HT1080 (cell line): ENCODE results near the gene NTMT1. TPM values are rescaled to one million over a fixed set of nuclear protein-coding genes. Genes with fewer than 3 reads are reported as not detected.
"Not testable (repeated sequence)": the region's sequence is repeated elsewhere in the genome, so short reads cannot be mapped to it uniquely, and the experiment has no call there.

Experiments used
- DNase-seq: peaks from one replicate; pipeline ENCODE4 v3.0.0-alpha.2; 2015; ENCODE audit warnings: low read depth
- polyA plus RNA-seq, 2 experiments: library from polyadenylated mRNA; depleted of rRNA; stranded (reverse); fragments of >200 nt; gene quantifications; 2 replicates each; pipeline ENCODE4 v1.2.3, GENCODE V29; 2015
- total RNA-seq: library from RNA; depleted of rRNA; stranded (reverse); fragments of >200 nt; shearing (Covaris generic); gene quantifications from 2 replicates; pipeline ENCODE4 v1.2.3, GENCODE V29; 2014; rRNA removed

The NTMT1 gene, protein sequence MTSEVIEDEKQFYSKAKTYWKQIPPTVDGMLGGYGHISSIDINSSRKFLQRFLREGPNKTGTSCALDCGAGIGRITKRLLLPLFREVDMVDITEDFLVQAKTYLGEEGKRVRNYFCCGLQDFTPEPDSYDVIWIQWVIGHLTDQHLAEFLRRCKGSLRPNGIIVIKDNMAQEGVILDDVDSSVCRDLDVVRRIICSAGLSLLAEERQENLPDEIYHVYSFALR
- total RNA-seq, result 65.9 and 66.4 TPM in 2 replicates
- polyA plus RNA-seq (2015; cell fraction: cytosol; rRNA removed), result 55.8 and 77.9 TPM in 2 replicates
- 36.7 and 44.6 TPM in 2 replicates for polyA plus RNA-seq (2015; cell fraction: nucleus; rRNA removed)

- DNase-seq, result peak; percentile 79
Measured at GRCh38 chr9:129626079-129626624, at the start of gene NTMT1. TSS of gene NTMT1 (plus strand) at chr9:129626163. CDS start at chr9:129632704, 6,541 bp downstream.

DNA sequence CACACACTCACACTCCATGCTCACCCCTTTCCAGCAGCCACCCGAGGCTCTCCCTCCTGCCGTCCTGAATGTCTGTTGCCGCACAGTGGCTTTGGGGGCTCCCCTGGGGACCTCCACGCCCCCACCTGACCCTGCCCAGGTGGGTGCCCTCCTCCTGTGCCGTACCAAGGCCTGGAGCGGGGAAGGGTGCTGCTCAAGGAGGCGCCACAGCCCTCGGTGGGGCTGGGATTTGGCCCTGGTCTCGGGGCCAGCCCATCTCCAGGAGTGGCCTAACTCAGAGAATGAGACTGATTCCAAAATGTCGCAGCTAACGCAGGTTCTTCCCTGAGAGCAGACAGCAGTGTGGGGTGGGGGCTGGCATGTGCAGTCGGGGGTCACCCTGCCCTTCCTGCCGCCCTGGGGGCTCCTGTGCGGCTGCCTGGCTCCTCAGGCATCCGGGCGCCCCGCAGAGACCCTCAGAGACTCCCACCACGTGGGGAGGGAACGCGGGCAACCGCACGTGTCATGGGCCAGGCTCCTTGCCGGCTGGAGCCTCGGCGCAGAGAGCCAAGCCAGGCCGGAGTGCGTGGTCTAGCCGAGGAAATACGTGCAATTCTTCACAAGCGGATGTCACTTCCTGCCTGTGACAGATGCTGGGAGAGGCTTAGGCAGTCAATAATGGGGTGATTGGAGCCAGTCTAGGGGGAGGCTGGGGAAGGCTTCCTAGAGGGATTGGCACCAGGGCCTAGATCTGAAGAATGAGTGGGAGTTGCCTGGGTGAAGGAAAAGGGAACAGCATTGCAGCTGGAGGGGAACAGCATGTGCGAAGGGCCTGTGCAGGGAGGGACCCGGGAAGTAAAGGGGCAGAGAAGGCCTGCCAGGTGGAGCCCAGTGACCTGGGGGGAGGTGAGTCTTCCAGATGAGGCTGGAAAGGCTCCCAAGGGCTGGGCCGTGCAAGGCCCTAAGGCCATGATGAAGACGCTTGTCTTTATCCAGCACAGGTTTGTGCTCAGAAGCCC lies 49.1 kb upstream of the NTMT1 start:
- peak; percentile 56 for DNase-seq

GRCh38 chr9:129579294-129579693 lies 46.7 kb upstream of the NTMT1 start:
- DNase-seq, result no peak

DNA sequence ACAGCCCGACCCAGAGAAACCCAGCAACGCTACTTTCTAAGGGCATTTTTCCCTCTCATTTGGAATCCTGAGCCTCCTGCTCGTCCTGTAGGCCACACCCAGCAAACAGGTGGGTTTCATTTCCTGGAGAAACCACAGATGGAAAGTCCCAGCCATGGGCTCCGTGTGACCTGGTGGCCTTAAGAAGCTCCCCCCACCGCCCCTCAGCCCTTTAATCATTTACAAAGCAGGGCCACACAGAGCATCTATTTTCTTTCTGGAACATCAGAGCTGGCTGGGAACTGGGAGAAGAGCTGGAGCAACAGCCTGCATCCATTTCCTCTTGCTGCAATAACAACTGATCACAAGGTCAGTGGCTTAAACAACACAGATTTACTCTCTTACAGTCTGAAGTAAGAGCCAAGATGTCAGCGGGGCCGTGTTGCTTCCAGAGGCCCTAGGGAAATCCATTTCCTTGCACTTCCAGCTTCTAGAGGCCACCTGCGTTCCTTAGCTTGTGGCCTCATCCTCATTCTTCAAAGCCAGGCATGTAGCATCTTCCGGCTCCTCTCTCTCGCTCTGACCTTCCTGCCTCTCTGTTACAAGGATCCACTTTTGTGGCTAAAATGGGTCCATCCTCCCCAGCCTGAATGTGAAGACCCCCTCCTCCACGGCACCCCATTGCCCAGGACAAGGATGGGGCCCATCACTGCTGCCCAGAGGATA lies 45.6 kb upstream of the NTMT1 start:
- DNase-seq, result no peak

DNA sequence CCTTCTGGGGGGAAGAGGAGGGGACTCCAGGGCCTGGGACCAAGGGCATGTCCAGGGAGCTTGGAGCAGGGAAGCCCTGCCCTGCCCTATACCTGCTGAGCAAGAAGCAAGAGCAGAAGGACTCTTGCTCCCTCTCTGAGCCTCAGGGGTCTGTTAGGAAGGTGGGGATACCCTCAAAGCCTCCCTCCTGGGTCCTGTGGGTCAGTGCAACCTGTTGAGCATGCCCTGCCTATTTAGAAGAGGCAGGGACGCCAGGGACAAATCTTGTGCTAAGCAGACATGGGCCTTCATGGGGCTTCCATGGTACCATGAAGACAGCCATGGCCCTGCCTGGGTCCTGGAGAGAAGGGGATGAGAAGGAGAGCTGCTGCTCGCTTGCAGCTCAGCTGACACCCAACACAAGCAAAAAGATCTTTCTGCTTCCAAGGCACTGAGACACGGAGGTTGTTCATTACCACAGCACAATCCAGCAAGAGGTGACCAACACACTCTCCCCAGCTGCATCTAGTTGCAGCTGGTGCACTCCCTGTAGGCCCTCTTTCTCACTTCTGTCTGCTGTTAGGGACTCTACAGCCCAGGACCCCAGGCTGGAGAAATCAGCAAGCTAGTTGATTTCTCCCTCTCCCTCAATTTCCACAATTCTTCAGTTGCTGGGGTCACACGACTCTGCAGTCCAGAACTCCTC lies 44.3 kb upstream of the NTMT1 start:
- DNase-seq, result no peak

DNA sequence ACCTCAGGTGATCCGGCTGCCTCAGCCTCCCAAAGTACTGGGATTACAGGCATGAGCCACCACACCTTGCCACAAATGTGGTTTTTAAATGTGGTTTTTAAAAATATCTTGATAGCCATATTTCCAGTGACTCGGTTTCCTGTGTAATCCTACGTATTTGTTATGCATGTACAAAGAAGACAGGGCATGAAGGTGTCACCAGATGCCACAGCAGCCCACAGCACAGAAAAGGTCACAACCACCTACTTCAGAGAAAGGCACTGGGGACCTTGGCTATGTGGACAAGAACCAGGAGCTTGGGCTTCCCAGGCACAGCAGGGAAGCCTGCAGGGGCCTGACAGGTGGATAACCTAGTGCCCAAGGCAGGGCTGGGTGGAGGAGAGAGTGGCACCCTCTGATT lies 43.1 kb upstream of the NTMT1 start:
- no peak for DNase-seq

DNA sequence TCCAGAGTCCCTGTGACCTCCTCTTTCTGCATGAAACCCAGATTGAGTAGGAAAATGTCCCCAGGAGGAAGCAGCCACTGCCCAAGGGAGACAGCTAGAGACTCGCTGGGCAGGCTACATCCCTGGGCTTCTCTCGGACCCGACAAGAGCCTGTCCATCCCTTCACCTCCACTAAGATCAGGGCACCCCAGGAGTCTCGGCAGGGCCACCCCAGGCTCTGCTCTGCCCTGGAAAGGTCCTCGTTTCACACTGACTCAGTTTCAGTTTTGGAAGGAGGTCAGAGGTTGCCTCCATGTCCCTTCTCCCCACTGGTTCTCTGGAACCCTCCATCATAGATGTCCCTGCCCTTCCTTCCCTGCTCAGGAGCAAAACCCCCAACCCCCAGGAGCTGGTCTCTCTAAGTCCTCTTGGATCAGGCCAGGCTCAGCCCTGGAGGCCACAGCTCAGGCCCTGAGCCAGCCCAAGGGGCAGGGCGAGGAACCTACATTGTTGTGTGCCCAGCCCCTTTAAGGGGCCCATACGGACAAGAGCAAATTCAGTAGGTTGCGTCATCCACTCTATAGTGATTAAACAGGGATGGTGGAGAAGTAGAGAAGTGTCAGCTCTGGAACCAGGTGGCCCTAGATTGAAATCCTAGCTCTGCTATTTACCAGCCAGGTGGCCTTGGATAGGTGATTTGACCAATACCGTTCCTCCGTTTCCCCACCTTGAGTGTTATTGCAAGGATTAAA lies 42.5 kb upstream of the NTMT1 start:
- DNase-seq, result no peak

DNA sequence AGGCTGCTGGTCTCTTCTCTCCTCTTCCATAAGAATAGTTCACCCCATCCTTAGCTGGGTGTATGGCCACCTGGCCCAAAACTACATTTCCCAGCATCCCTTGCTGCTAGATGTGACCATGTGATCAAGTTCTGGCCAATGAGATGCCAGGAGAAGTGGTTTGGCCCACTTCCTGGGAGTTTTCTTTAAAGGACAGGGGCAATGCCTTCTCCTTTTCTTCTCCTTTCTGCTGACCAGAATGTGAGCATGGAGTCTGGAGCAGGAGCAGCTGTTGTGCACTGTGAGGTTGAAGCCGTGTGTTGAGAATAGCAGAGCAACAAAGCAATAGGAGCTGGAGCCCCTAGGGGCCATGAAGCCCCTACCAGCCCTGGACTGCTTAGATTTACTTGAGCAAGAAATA lies 41.8 kb upstream of the NTMT1 start:
- DNase-seq, result peak; percentile 74

DNA sequence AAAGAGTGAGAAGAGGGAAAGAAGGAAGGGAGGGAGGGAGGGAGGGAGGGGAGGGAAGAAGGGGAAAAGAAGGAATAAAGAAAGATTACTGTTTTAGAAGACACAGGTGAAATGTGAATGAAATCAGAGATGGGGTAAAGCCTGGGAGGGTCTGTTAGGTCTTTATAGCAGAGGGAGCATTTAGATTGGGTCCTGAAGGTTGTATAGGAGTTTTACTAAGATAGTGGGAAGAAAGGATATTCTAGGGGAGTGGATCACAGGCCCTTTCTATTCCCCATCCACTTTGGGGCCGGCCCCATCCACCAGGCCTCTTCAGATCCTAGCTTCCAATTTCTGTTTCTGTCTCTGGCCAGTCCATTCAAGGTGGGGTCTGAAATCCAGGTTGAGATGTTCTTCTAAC lies 40.6 kb upstream of the NTMT1 start:
- DNase-seq, result no peak

DNA sequence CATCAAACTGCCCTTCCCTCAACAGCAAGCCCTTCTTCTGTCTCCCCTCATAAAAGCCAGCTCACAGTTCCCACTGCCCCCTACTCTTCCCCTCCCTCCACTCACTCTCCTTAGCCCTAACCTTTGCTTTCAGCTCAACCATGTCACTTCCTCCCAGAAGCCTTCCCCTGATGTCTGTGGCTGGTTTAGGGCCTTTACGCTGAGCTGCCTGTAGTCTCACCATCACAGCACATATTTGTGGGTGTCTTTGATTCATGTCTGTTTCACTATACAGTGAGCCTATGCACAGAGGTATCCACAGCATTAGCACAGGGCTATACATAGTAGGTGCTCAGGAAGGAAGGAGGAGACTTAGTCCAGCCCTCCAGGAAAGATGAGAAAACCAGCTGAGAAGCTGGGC lies 39.7 kb upstream of the NTMT1 start:
- DNase-seq, result no peak

GRCh38 chr9:129586685-129587084 lies 39.3 kb upstream of the NTMT1 start:
- no peak for DNase-seq

- peak; percentile 35 for DNase-seq
Measured at GRCh38 chr9:129587487-129588262, 38.3 kb upstream of the NTMT1 start.

GRCh38 chr9:129590466-129590865 lies 35.5 kb upstream of the NTMT1 start:
- DNase-seq, result no peak

GRCh38 chr9:129591916-129592315 lies 34.0 kb upstream of the NTMT1 start:
- no peak for DNase-seq

DNA sequence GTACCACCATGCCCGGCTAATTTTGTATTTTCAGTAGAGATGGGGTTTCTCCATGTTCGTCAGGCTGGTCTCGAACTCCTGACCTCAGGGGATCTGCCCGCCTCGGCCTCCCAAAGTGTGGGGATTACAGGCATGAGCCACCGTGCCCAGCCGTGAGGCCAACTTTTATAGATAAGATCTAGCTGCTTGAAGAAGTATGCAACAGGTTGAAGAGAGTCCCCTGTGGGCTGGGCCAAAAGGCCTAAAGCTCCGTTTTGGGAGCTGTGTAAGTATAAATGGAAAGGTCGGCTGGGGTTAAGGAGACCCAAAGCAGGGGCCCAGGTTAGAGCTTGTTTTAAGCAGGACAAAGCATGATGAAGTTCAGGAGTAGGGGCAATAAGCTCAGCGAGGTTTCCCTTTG lies 33.2 kb upstream of the NTMT1 start:
- not testable (repeated sequence) for DNase-seq

GRCh38 chr9:129594632-129595031 lies 31.3 kb upstream of the NTMT1 start:
- DNase-seq, result no peak

GRCh38 chr9:129595311-129595741 lies 30.6 kb upstream of the NTMT1 start:
- peak; percentile 36 for DNase-seq

- DNase-seq, result no peak
Measured at GRCh38 chr9:129595903-129596540, 29.9 kb upstream of the NTMT1 start.
